GM13976 (cell line): Measurements from ENCODE around the gene FAM168A.

Source experiments
- DNase-seq: peaks from one replicate; pipeline ENCODE4 v3.0.0; 2012; ENCODE audit warnings: low spot score
- CTCF ChIP-seq: IDR thresholded peaks from 2 replicates; pipeline ENCODE4 v1.5.1; 2012; ENCODE audit warnings: borderline replicate concordance, mild to moderate bottlenecking; ENCODE audit not compliant: insufficient read depth; ENCODE audit errors: extremely low read depth, missing control alignments, control extremely low read depth
- in situ Hi-C: fragments of 300-500 bp; cut with MboI; formaldehyde crosslinking; loops from one replicate; pipeline ENCODE4 v1.12.0; 2022; ENCODE audit warnings: low sequenced_read_pairs, mixed read lengths, inconsistent platforms; ENCODE audit not compliant: unreplicated experiment

The FAM168A gene

GRCh38 chr11:73508243-73509176, 89.4 kb downstream of the FAM168A start:
- DNase-seq = no peak
- in situ Hi-C loops = no loop called here
- TF ChIP-seq CTCF = no peak

DNA sequence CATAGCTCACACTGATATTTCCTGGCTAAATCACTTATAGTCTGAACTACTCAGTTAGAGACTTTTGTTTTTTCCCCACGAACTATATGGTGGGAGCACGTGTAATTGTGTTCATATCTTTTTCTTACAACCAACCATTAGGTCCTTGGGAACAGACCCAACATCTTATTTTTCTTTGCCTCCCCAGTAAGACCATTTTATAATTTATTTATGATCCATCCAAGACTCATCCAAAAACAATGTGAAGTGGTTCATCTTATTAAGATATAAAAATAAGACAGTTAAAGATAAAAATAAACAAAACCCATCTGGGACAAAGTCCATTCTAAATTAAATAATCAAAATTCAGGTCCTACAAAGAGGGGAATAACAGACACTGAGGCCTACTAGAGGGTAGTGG, 90.8 kb downstream of the FAM168A start:
- no peak for DNase-seq
- no peak for TF ChIP-seq CTCF
- in situ Hi-C loops = no loop called here

GRCh38 chr11:73506038-73506437, 91.9 kb downstream of the FAM168A start:
- in situ Hi-C loops = no loop called here
- no peak for DNase-seq

GRCh38 chr11:73498343-73498742, 99.6 kb downstream of the FAM168A start:
- in situ Hi-C loops = no loop called here
- TF ChIP-seq CTCF = no peak
- DNase-seq = no peak

More at GRCh38 chr11:73506038-73506437, 91.9 kb downstream of the FAM168A start:
- TF ChIP-seq CTCF = no peak

DNA sequence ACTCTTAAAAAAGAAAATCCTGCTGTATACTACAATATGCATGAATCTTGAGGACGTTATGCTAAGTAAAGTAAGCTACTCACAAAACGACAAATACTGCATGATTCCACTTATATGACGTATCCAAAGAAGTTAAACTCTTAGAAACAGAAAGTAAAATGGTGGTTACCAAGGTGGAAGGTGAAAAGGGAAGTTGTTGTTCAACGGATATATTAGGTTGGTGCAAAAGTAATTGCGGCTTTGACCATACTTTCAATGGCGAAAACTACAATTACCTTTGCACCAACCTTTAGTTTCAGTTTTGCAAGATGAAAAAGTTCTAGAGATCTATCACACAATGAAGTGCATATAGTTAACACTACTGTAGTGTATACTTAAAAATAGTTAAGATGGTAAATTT, 101.8 kb downstream of the FAM168A start:
- no peak for TF ChIP-seq CTCF
- DNase-seq = no peak
- in situ Hi-C loops = no loop called here

DNA sequence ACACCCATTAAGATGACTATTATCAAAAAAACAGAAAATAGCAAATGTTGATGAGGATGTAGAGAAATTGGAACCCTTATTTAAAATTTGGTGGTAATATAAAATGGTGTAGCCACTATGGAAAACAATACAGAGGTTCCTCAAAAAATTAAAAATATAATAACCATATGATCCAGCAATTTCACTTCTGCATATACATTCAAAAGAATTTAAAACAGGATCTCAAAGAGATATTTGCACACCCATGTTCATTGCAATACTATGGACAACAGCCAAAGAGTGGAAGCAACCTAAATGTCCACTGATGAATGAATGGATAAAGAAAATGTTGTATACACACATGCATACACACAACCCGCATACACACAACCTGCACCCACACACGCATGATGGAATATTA, 102.2 kb downstream of the FAM168A start:
- in situ Hi-C loops = no loop called here
- no peak for TF ChIP-seq CTCF
- DNase-seq = no peak
